MM.1S (cell line): ENCODE data around the gene PHACTR1.

Source experiments
- DNase-seq: peaks from one replicate; pipeline ENCODE4 v3.0.0-alpha.2; 2015
- H2AFZ ChIP-seq: fragments of 300-600 bp; sonication (generic); 2 replicates; pipeline ENCODE4 v1.6.0; 2016; ENCODE audit warnings: antibody characterized with exemption, low read length
- H3F3A ChIP-seq: fragments of 300-600 bp; sonication (generic); 2 replicates; pipeline ENCODE4 v1.6.1; 2016; ENCODE audit warnings: mild to moderate bottlenecking, antibody characterized with exemption, low read length, moderate library complexity, mixed read lengths; ENCODE audit not compliant: insufficient read depth
- H3K27ac ChIP-seq: fragments of 300-600 bp; sonication (generic); 2 replicates; pipeline ENCODE4 v1.5.1; 2016; ENCODE audit warnings: mild to moderate bottlenecking, low read length
- H3K27me3 ChIP-seq: fragments of 300-600 bp; sonication (generic); replicated peaks from 2 replicates; pipeline ENCODE4 v1.6.0; 2016; ENCODE audit warnings: low read length; ENCODE audit not compliant: insufficient read depth
- H3K36me3 ChIP-seq: fragments of 300-600 bp; sonication (generic); replicated peaks from 2 replicates; pipeline ENCODE4 v1.6.1; 2016; ENCODE audit warnings: mild to moderate bottlenecking, low read length, mixed read lengths; ENCODE audit not compliant: insufficient read depth
- H3K4me1 ChIP-seq: fragments of 300-600 bp; sonication (generic); 2 replicates; pipeline ENCODE4 v1.6.1; 2016; ENCODE audit warnings: low read length, mixed read lengths
- H3K4me2 ChIP-seq: fragments of 300-600 bp; sonication (generic); 2 replicates; pipeline ENCODE4 v1.6.0; 2016; ENCODE audit warnings: low read depth, low read length
- H3K4me3 ChIP-seq: fragments of 300-600 bp; sonication (generic); 2 replicates; pipeline ENCODE4 v1.5.1; 2016; ENCODE audit warnings: low read length, mixed read lengths
- H3K79me2 ChIP-seq: fragments of 300-600 bp; sonication (generic); 2 replicates; pipeline ENCODE4 v1.6.1; 2016; ENCODE audit warnings: mixed run types, low read length, mixed read lengths
- H3K9ac ChIP-seq: fragments of 300-600 bp; sonication (generic); 2 replicates; pipeline ENCODE4 v1.6.1; 2016; ENCODE audit warnings: low read length, mixed read lengths
- H3K9me2 ChIP-seq: fragments of 300-600 bp; sonication (generic); replicated peaks from 2 replicates; pipeline ENCODE4 v1.6.1; 2016; ENCODE audit warnings: mild to moderate bottlenecking, low read length, mixed read lengths; ENCODE audit not compliant: insufficient read depth
- H3K9me3 ChIP-seq: fragments of 300-600 bp; sonication (generic); replicated peaks from 2 replicates; pipeline ENCODE4 v1.6.1; 2016; ENCODE audit warnings: mild to moderate bottlenecking, low read length, mixed read lengths; ENCODE audit not compliant: insufficient read depth
- H4K20me1 ChIP-seq: fragments of 300-600 bp; sonication (generic); 2 replicates; pipeline ENCODE4 v1.6.1; 2016; ENCODE audit warnings: mild to moderate bottlenecking, low read length, moderate library complexity, mixed read lengths; ENCODE audit not compliant: insufficient read depth
- CTCF ChIP-seq: fragments of 300-600 bp; sonication (generic); IDR thresholded peaks from 2 replicates; pipeline ENCODE4 v1.5.1; 2016; ENCODE audit warnings: antibody characterized with exemption, low read length, mixed read lengths
- EZH2 ChIP-seq: fragments of 300-600 bp; sonication (generic); optimal IDR thresholded peaks from 2 replicates; pipeline ENCODE3; 2017; ENCODE audit warnings: low read depth, mild to moderate bottlenecking, antibody characterized with exemption, low read length, mixed read lengths
- EZH2phosphoT487 ChIP-seq: fragments of 300-600 bp; sonication (generic); IDR thresholded peaks from 2 replicates; pipeline ENCODE4 v1.6.1; 2018; ENCODE audit warnings: antibody characterized with exemption, low read length

The PHACTR1 gene

GRCh38 chr6:13147782-13148181 lies 431.2 kb downstream of the PHACTR1 start:
- Histone ChIP-seq H4K20me1 (no peaks in the 10 kb centered on the region), H3K9me3 (no peaks in the 10 kb centered on the region), H3K9me2 (no peaks in the 10 kb centered on the region), H3K36me3 (no peaks in the 10 kb centered on the region), H3K9ac (no peak overlapping the region), H2AFZ (no peak overlapping the region), H3K79me2 (no peaks in the 10 kb centered on the region), H3K4me3 (no peak overlapping the region), H3K4me1 (no peaks in the 10 kb centered on the region), H3F3A (no peaks in the 10 kb centered on the region), H3K27ac (no peak overlapping the region), H3K4me2 (no peak overlapping the region), H3K27me3 (no peaks in the 10 kb centered on the region)
- no peak for DNase-seq
- TF ChIP-seq EZH2phosphoT487 (no peak), CTCF (no peak)

- TF ChIP-seq EZH2 (no peak), EZH2phosphoT487 (no peak), CTCF (no peak)
- Histone ChIP-seq H3K36me3 (no peaks in the 10 kb centered on the region), H3K27ac (no peak overlapping the region), H3K9me2 (no peaks in the 10 kb centered on the region), H3F3A (no peaks in the 10 kb centered on the region), H3K79me2 (no peaks in the 10 kb centered on the region), H2AFZ (no peak overlapping the region), H3K9me3 (no peaks in the 10 kb centered on the region), H3K9ac (no peak overlapping the region), H3K27me3 (no peaks in the 10 kb centered on the region), H4K20me1 (no peaks in the 10 kb centered on the region), H3K4me2 (no peak overlapping the region), H3K4me3 (no peak overlapping the region), H3K4me1 (no peaks in the 10 kb centered on the region)
- no peak for DNase-seq
These were observed 436.2 kb downstream of the PHACTR1 start for GRCh38 chr6:13152764-13153163.

GRCh38 chr6:13156381-13156780 lies 439.8 kb downstream of the PHACTR1 start:
- Histone ChIP-seq H2AFZ (no peak overlapping the region), H3K27ac (no peak overlapping the region), H3K4me3 (no peak overlapping the region), H3K4me2 (no peak overlapping the region), H3K9me3 (no peaks in the 10 kb centered on the region), H3K27me3 (no peaks in the 10 kb centered on the region), H3K4me1 (no peaks in the 10 kb centered on the region), H4K20me1 (no peaks in the 10 kb centered on the region), H3K36me3 (no peaks in the 10 kb centered on the region), H3K79me2 (no peaks in the 10 kb centered on the region), H3K9me2 (no peaks in the 10 kb centered on the region), H3K9ac (no peak overlapping the region), H3F3A (no peaks in the 10 kb centered on the region)
- no peak for DNase-seq
- TF ChIP-seq CTCF, result no peak
- TF ChIP-seq EZH2phosphoT487, result no peak
- no peak for TF ChIP-seq EZH2
